ENCODE data around the gene COASY.
A peak's percentile ranks its signal among the peaks of the same experiment; 100 is the strongest.

COASY gene

GRCh38 chr17:42571435-42572225 is 9.7 kb downstream of the COASY start:
- no peak for TF ChIP-seq CTCF (IDR thresholded peaks at IDR 0.05; ENCODE audit: borderline replicate concordance, insufficient read depth, low read depth, low read length)

GRCh38 chr17:42573095-42573494 is 11.1 kb downstream of the COASY start:
- TF ChIP-seq CTCF (IDR thresholded peaks at IDR 0.05; ENCODE audit: borderline replicate concordance, insufficient read depth, low read depth, low read length), result no peak
- no peak overlapping the region for H3K4me3 ChIP-seq (ENCODE audit: low read depth, low read length)

More at GRCh38 chr17:42571435-42572225, 9.7 kb downstream of the COASY start:
- no peak overlapping the region for H3K4me3 ChIP-seq (ENCODE audit: low read depth, low read length)

- H3K4me3 ChIP-seq (ENCODE audit: low read depth, low read length), result no peak overlapping the region
- TF ChIP-seq CTCF (IDR thresholded peaks at IDR 0.05; ENCODE audit: borderline replicate concordance, insufficient read depth, low read depth, low read length), result no peak
Observed at GRCh38 chr17:42574463-42574862, 12.5 kb downstream of the COASY start.

GRCh38 chr17:42577140-42577531 is 15.2 kb downstream of the COASY start:
- no peak for TF ChIP-seq CTCF (IDR thresholded peaks at IDR 0.05; ENCODE audit: borderline replicate concordance, insufficient read depth, low read depth, low read length)
- H3K4me3 ChIP-seq (ENCODE audit: low read depth, low read length), result peak overlapping the region; percentile 79

- H3K4me3 ChIP-seq (ENCODE audit: low read depth, low read length), result peak within 1 kb of the TSS; percentile 79
- peak; percentile 59 for TF ChIP-seq CTCF (IDR thresholded peaks at IDR 0.05; ENCODE audit: borderline replicate concordance, insufficient read depth, low read depth, low read length)
Observed at GRCh38 chr17:42577532-42578281, 15.8 kb downstream of the COASY start, which contains the start of gene PSMC3IP. Gene PSMC3IP (minus strand): TSS chr17:42577729. CDS start chr17:42577686, 43 bp downstream.

- H3K4me3 ChIP-seq (ENCODE audit: low read depth, low read length), result peak overlapping the region; percentile 79
- peak; percentile 76 for TF ChIP-seq CTCF (IDR thresholded peaks at IDR 0.05; ENCODE audit: borderline replicate concordance, insufficient read depth, low read depth, low read length)
Observed at GRCh38 chr17:42578282-42578869, 16.4 kb downstream of the COASY start.

Measured in GM12875 (cell line).